Neural progenitor cell (in vitro differentiated cells): ENCODE results near the gene POFUT2. TPM values are rescaled to one million over a fixed set of nuclear protein-coding genes. Genes with fewer than 3 reads are reported as not detected.
A peak's percentile ranks its signal among the peaks of the same experiment; 100 is the strongest.

Experiments used
- DNase-seq: peaks from one replicate; pipeline ENCODE4 v3.0.0-alpha.2; 2016; ENCODE audit warnings: low spot score
- H2AFZ ChIP-seq: fragments of 200-600 bp; sonication (generic); replicated peaks from 2 replicates; pipeline ENCODE4 v1.6.1; 2016; ENCODE audit warnings: antibody characterized with exemption
- H3F3A ChIP-seq: fragments of 200-600 bp; sonication (generic); 2 replicates; pipeline ENCODE4 v1.6.1; 2016; ENCODE audit warnings: antibody characterized with exemption, low read depth
- H3K27ac ChIP-seq: fragments of 200-600 bp; sonication (generic); 2 replicates; pipeline ENCODE4 v1.5.1; 2016; ENCODE audit warnings: mild to moderate bottlenecking
- H3K27me3 ChIP-seq: fragments of 200-600 bp; sonication (generic); 2 replicates; pipeline ENCODE4 v1.6.1; 2016; ENCODE audit warnings: mild to moderate bottlenecking, moderate library complexity
- H3K36me3 ChIP-seq: fragments of 200-600 bp; sonication (generic); 2 replicates; pipeline ENCODE4 v1.5.1; 2016
- H3K4me1 ChIP-seq: fragments of 200-600 bp; sonication (generic); 2 replicates; pipeline ENCODE4 v1.6.1; 2016; ENCODE audit warnings: mixed run types
- H3K4me2 ChIP-seq: fragments of 200-600 bp; sonication (generic); 2 replicates; pipeline ENCODE4 v1.6.1; 2016
- H3K4me3 ChIP-seq: fragments of 200-600 bp; sonication (generic); 2 replicates; pipeline ENCODE4 v1.5.1; 2016
- H3K79me2 ChIP-seq: fragments of 200-600 bp; sonication (generic); 2 replicates; pipeline ENCODE4 v1.6.1; 2016; ENCODE audit warnings: low read depth
- H3K9ac ChIP-seq: fragments of 200-600 bp; sonication (generic); 2 replicates; pipeline ENCODE4 v1.6.1; 2016
- H3K9me3 ChIP-seq: fragments of 200-600 bp; sonication (generic); 2 replicates; pipeline ENCODE4 v1.5.1; 2016; ENCODE audit warnings: low read depth
- H4K20me1 ChIP-seq: fragments of 200-600 bp; sonication (generic); 2 replicates; pipeline ENCODE4 v1.6.1; 2016; ENCODE audit warnings: low read depth
- H3K27ac Mint-ChIP-seq: 3 replicates; pipeline ENCODE4 v1.8.0; 2021; ENCODE audit warnings: mixed read lengths
- H3K27me3 Mint-ChIP-seq: 2 replicates; pipeline ENCODE4 v1.8.0; 2022; ENCODE audit warnings: low read depth, mild to moderate bottlenecking, inconsistent platforms, moderate library complexity, mixed read lengths; ENCODE audit not compliant: insufficient read depth
- H3K36me3 Mint-ChIP-seq: 3 replicates; pipeline ENCODE4 v1.8.0; 2021; ENCODE audit warnings: mixed read lengths
- H3K4me1 Mint-ChIP-seq: 3 replicates; pipeline ENCODE4 v1.8.0; 2021; ENCODE audit warnings: mixed read lengths
- H3K4me3 Mint-ChIP-seq: 3 replicates; pipeline ENCODE4 v1.8.0; 2021; ENCODE audit warnings: mild to moderate bottlenecking, moderate library complexity, mixed read lengths
- H3K9me3 Mint-ChIP-seq: 3 replicates; pipeline ENCODE4 v1.8.0; 2020; ENCODE audit warnings: mixed read lengths
- EZH2 ChIP-seq: fragments of 200-600 bp; sonication (generic); IDR thresholded peaks from 2 replicates; pipeline ENCODE4 v1.6.1; 2017; ENCODE audit warnings: antibody characterized with exemption, mild to moderate bottlenecking, moderate library complexity
- EZH2phosphoT487 ChIP-seq: fragments of 200-600 bp; sonication (generic); IDR thresholded peaks from 2 replicates; pipeline ENCODE4 v1.6.1; 2017; ENCODE audit warnings: antibody characterized with exemption
- total RNA-seq: library from RNA; depleted of rRNA; stranded (reverse); fragments of >200 nt; gene quantifications from 2 replicates; pipeline ENCODE4 v1.2.3, GENCODE V29; 2015; ENCODE audit warnings: low replicate concordance
- TF ChIP-seq, protein P1 (sequence below): fragments of 200-600 bp; sonication (generic); IDR thresholded peaks from 2 replicates; pipeline ENCODE4 v1.5.1; 2017; ENCODE audit warnings: antibody characterized with exemption, mild to moderate bottlenecking

The POFUT2 gene
- total RNA-seq, 1 donor from 2014 or later = 28.5 TPM

DNA sequence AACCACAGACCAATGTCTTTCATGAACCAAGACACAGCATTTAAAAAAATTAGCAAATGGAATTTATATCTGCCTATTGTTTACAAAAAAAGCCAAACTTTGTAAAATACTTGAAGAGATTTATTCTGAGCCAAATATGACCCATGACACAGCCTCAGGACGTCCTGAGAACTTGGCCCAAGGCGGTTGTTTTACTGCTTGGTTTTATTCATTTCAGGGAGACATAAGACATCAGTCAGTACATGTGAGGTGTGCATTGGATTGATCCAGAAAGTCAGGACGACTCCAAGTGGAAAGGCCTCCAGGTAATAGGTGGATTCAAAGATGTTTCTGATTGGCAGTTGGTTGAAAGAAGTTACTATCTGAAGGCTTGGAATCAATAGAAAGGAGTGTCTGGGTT is 1.4 kb upstream of the POFUT2 start:
- H3K27ac ChIP-seq = no peak overlapping the region
- peak overlapping the region; percentile 80 for H3K4me3 Mint-ChIP-seq
- H3K36me3 ChIP-seq = peaks cover 5% of the 10 kb centered on the region
- H3K27me3 Mint-ChIP-seq = no peaks in the 10 kb centered on the region
- peaks cover 39% of the 10 kb centered on the region for H4K20me1 ChIP-seq
- no peak overlapping the region for H3K4me3 ChIP-seq
- H3K9ac ChIP-seq = no peak overlapping the region
- no peaks in the 10 kb centered on the region for H3K9me3 Mint-ChIP-seq
- no peaks in the 10 kb centered on the region for H3K27me3 ChIP-seq
- H3K79me2 ChIP-seq = peaks cover 35% of the 10 kb centered on the region
- H3K27ac Mint-ChIP-seq = no peak overlapping the region
- H3K4me1 Mint-ChIP-seq = peaks cover 44% of the 10 kb centered on the region
- DNase-seq = no peak
- H3K9me3 ChIP-seq = no peaks in the 10 kb centered on the region
- H2AFZ ChIP-seq = no peak overlapping the region
- H3K4me2 ChIP-seq = no peak overlapping the region
- peaks cover 22% of the 10 kb centered on the region for H3F3A ChIP-seq
- H3K36me3 Mint-ChIP-seq = peaks cover 11% of the 10 kb centered on the region
- TF ChIP-seq EZH2phosphoT487 (no peak), EZH2 (no peak)
- TF ChIP-seq, protein P1, sequence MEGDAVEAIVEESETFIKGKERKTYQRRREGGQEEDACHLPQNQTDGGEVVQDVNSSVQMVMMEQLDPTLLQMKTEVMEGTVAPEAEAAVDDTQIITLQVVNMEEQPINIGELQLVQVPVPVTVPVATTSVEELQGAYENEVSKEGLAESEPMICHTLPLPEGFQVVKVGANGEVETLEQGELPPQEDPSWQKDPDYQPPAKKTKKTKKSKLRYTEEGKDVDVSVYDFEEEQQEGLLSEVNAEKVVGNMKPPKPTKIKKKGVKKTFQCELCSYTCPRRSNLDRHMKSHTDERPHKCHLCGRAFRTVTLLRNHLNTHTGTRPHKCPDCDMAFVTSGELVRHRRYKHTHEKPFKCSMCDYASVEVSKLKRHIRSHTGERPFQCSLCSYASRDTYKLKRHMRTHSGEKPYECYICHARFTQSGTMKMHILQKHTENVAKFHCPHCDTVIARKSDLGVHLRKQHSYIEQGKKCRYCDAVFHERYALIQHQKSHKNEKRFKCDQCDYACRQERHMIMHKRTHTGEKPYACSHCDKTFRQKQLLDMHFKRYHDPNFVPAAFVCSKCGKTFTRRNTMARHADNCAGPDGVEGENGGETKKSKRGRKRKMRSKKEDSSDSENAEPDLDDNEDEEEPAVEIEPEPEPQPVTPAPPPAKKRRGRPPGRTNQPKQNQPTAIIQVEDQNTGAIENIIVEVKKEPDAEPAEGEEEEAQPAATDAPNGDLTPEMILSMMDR = no peak
- peaks cover 19% of the 10 kb centered on the region for H3K4me1 ChIP-seq

DNA sequence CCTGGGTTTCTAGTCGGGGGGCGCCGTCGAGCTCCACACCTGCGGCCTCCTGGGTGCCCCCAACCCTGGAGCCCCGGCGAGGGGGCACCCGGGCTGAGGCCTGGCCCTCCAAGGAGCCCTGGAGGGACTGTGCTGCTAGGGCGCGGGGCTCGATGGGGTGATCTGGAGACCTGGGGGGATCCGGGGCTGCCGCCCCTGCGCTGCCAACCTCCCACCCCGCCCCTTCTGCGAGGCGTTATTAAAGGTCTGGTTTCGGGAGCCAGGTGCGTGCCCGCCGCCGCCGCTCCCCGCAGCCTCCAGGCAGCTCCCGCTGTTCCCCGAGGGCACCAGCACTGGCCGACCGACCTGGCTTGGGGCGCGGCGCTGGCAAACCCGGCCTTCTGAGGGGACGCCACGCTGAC is 746 bp upstream of the POFUT2 start:
- peak; percentile 39 for DNase-seq
- H3K4me3 Mint-ChIP-seq = peak overlapping the region; percentile 85
- H3K27ac ChIP-seq = no peak overlapping the region
- peaks cover 13% of the 10 kb centered on the region for H3K36me3 Mint-ChIP-seq
- no peaks in the 10 kb centered on the region for H3K27me3 ChIP-seq
- H3K4me1 Mint-ChIP-seq = peaks cover 38% of the 10 kb centered on the region
- H3K9me3 ChIP-seq = no peaks in the 10 kb centered on the region
- H2AFZ ChIP-seq = no peak overlapping the region
- peaks cover 41% of the 10 kb centered on the region for H4K20me1 ChIP-seq
- H3K36me3 ChIP-seq = peaks cover 5% of the 10 kb centered on the region
- no peaks in the 10 kb centered on the region for H3K27me3 Mint-ChIP-seq
- H3K4me3 ChIP-seq = peak overlapping the region; percentile 69
- peaks cover 22% of the 10 kb centered on the region for H3F3A ChIP-seq
- peaks cover 17% of the 10 kb centered on the region for H3K4me1 ChIP-seq
- no peaks in the 10 kb centered on the region for H3K9me3 Mint-ChIP-seq
- peak overlapping the region; percentile 82 for H3K4me2 ChIP-seq
- H3K79me2 ChIP-seq = peaks cover 35% of the 10 kb centered on the region
- no peak overlapping the region for H3K27ac Mint-ChIP-seq
- H3K9ac ChIP-seq = no peak overlapping the region
- TF ChIP-seq EZH2phosphoT487 (no peak), EZH2 (no peak)
- TF ChIP-seq, protein P1 = peak; percentile 11

DNA sequence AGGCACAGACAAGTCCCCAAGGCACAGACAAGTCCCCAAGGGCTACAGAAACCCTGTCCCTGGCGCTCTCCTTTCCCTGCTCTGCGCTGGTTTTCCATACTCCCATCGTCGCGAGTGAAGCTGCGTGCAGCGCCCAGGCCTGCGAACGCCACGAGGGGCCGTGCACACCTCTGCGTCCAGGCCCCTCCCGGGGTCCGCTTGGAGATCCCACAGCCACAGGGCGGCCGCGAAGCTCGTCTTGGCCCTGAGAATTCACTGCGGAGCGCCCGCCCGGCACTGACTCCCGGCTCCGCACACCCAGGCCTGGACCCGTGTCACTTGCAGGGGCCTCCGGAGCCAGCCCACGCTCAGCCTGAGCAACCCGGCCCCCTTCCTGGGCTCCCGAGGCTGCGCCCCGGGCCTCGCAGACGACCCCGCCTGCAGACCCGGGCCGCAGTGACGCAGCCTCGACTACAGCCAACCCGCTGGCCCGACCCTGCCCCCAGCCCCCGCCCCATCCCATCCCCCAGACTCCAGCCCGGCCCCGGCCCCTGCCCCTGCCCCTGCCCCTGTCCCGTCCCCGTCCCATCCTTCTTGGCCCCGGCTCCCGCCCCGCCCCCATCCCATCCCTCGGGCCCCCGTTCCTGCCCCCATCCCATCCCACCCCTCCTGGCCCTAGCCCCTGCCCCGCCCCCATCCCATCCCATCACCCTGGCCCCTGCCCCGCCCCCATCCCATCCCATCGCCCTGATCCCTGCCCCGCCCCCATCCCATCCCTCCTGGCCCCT is 841 bp downstream of the POFUT2 start:
- Mint-ChIP-seq H3K4me3 (peak overlapping the region; percentile 85), H3K27me3 (no peaks in the 10 kb centered on the region), H3K4me1 (peaks cover 27% of the 10 kb centered on the region), H3K27ac (no peak overlapping the region), H3K9me3 (no peaks in the 10 kb centered on the region), H3K36me3 (peaks cover 16% of the 10 kb centered on the region)
- DNase-seq = peak; percentile 94
- H3K4me2 ChIP-seq = peak overlapping the region; percentile 91
- H3K4me1 ChIP-seq = peaks cover 6% of the 10 kb centered on the region
- peaks cover 38% of the 10 kb centered on the region for H4K20me1 ChIP-seq
- H2AFZ ChIP-seq = no peak overlapping the region
- no peak overlapping the region for H3K27ac ChIP-seq
- TF ChIP-seq, protein P1 = no peak
- TF ChIP-seq EZH2 (no peak), EZH2phosphoT487 (no peak)
- no peaks in the 10 kb centered on the region for H3K27me3 ChIP-seq
- H3K9ac ChIP-seq = peak overlapping the region; percentile 76
- H3K9me3 ChIP-seq = no peaks in the 10 kb centered on the region
- H3K79me2 ChIP-seq = peaks cover 35% of the 10 kb centered on the region
- peaks cover 5% of the 10 kb centered on the region for H3K36me3 ChIP-seq
- peaks cover 22% of the 10 kb centered on the region for H3F3A ChIP-seq
- H3K4me3 ChIP-seq = peak overlapping the region; percentile 69
